Measurements from ENCODE around the gene TEX44. TPM values are rescaled to one million over a fixed set of nuclear protein-coding genes. Genes with fewer than 3 reads are reported as not detected.
A peak's percentile ranks its signal among the peaks of the same experiment; 100 is the strongest.

The TEX44 gene
- total and polyA plus RNA-seq, 2 of the 13 experiments (the other 11 are each of a cell fraction or from before 2014, with no cell fraction given) = not detected

DNA sequence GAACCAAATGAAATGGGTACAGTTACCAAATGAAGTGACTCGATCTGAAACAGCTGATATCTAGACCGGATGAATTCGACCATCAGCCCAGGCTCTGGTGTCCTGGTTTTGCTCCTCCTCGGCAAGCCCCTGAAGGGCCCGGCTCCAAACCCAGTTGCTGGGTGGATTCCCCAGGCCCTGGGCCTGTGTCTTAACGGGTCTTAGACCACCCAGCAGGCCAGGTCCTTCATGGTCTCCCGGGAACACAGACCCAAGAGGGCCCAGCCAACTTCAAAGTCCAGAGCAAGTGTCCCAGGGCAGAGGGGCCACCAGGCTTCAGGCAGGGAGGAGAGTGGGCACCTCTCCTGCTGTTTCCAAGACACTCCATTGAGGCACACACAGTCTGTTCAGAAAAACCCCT, 35.7 kb upstream of the TEX44 start:
- ATAC-seq = peak; percentile 17
- CTCF ChIA-PET (ENCODE audit: low intra/inter-chr PET ratio, low total read pairs) = interaction anchor here (1.3 to 2.9 kb wide), 2 partner anchors 26 to 39 kb away, joined by 5 to 18 read pairs; partner anchors contain the start of gene NMUR1

More for the DNA sequence above, 35.7 kb upstream of the TEX44 start:
- H2AFZ ChIP-seq (ENCODE audit: low read length) = no peak overlapping the region
- no TSS peak for BruUV-seq (replicated peaks)
- peaks cover 12% of the 10 kb centered on the region for H3K9me3 ChIP-seq (ENCODE audit: low read length)
- no peak overlapping the region for H3K4me3 ChIP-seq (replicated peaks in 1 of 3; ENCODE audit: insufficient read depth in 1 of 3, low read depth in 2 of 3, low read length in 3 of 3)
- DNase-seq (ENCODE audit: low spot score) (no peak), FAIRE-seq (no peak)
- no peak overlapping the region for H3K9ac ChIP-seq (ENCODE audit: insufficient read depth, low read depth, low read length)
- 0 out of 2 replicates have a peak, but pooled peaks cover 11% of the 10 kb centered on the region for H3K4me1 ChIP-seq (ENCODE audit: insufficient read depth, low read length)
- WGBS (ENCODE audit: low lambda C conversion rate) = 33% methylated on average over 7 of the region's 7 CpGs
- POLR2A ChIA-PET = no interaction called here
- no peak overlapping the region for H3K27ac ChIP-seq (ENCODE audit: extremely low read length, insufficient read depth, low read length)
- no peak overlapping the region for H3K4me2 ChIP-seq (ENCODE audit: low read depth, low read length)
- no peaks in the 10 kb centered on the region for H3K36me3 ChIP-seq (replicated peaks in 1 of 2; ENCODE audit: control insufficient read depth in 1 of 2, insufficient read depth in 2 of 2, low read length in 2 of 2)
- in situ Hi-C loops (cut with HindIII; ENCODE audit: extremely low pct_ligation_motif_present, low pct_unique_long_range_greater_than_20kb) (loop anchor here (5.0 kb wide), 1 partner anchor 75 kb away; no protein-coding TSS in a partner anchor), intact Hi-C loops (cut with micrococcal nuclease; ENCODE audit: unreplicated experiment) (no loop called here)
- H3K79me2 ChIP-seq (ENCODE audit: insufficient read depth, low read length) = no peaks in the 10 kb centered on the region
- no peaks in the 10 kb centered on the region; a peak in 1 of 5 replicates for H3K27me3 ChIP-seq (ENCODE audit: control insufficient read depth in 1 of 2, insufficient read depth in 2 of 2, low read length in 2 of 2)
- H4K20me1 ChIP-seq (ENCODE audit: insufficient read depth, low read length) = no peaks in the 10 kb centered on the region
- no peak for TF ChIP-seq ZNF746 (CRISPR knock-in tag; IDR thresholded peaks at IDR 0.05)
- no peak for TF ChIP-seq ZEB1 (IDR thresholded peaks at IDR 0.05; ENCODE audit: insufficient replicate concordance, low read depth)
- no peak for TF ChIP-seq MED1 (CRISPR knock-in tag; IDR thresholded peaks at IDR 0.05)
- no peak for TF ChIP-seq BCL6 (CRISPR knock-in tag; IDR thresholded peaks at IDR 0.05)
- no peak for TF ChIP-seq ZNF841 (CRISPR knock-in tag; IDR thresholded peaks at IDR 0.05; ENCODE audit: borderline replicate concordance)
- TF ChIP-seq, protein P1, sequence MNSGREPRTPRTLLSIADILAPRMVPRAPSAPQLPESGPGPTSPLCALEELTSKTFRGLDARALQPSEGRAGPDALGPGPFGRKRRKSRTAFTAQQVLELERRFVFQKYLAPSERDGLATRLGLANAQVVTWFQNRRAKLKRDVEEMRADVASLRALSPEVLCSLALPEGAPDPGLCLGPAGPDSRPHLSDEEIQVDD (CRISPR knock-in tag; IDR thresholded peaks at IDR 0.05; ENCODE audit: borderline replicate concordance) = no peak
- no peak for TF ChIP-seq HCFC1 (IDR thresholded peaks at IDR 0.05; ENCODE audit: low read depth, low read length)
- no peak for TF ChIP-seq NR2F2 (IDR thresholded peaks at IDR 0.05; ENCODE audit: borderline replicate concordance, low read depth)
- TF ChIP-seq ZGPAT (CRISPR knock-in tag; IDR thresholded peaks at IDR 0.05) = no peak
- no peak for TF ChIP-seq ZNF232 (CRISPR knock-in tag; IDR thresholded peaks at IDR 0.05; ENCODE audit: borderline replicate concordance)
- TF ChIP-seq GABPA (IDR thresholded peaks at IDR 0.05; ENCODE audit: low read depth, low read length) = no peak
- no peak for TF ChIP-seq GABPA (CRISPR knock-in tag; IDR thresholded peaks at IDR 0.05; ENCODE audit: low read depth)
- no peak for TF ChIP-seq NR0B2 (CRISPR knock-in tag; IDR thresholded peaks at IDR 0.05)
- TF ChIP-seq SNAPC4 (CRISPR knock-in tag; IDR thresholded peaks at IDR 0.05) = no peak
- no peak for TF ChIP-seq ZNF207 (IDR thresholded peaks at IDR 0.05; ENCODE audit: borderline replicate concordance)
- TF ChIP-seq IKZF4 (CRISPR knock-in tag; IDR thresholded peaks at IDR 0.05; ENCODE audit: borderline replicate concordance, low read depth, not compliant biosample characterization) = no peak
- no peak for TF ChIP-seq ZNF17 (CRISPR knock-in tag; IDR thresholded peaks at IDR 0.05)
